ENCODE measurements around the gene BTNL8.
A peak's percentile ranks its signal among the peaks of the same experiment; 100 is the strongest.

Gene BTNL8

GRCh38 chr5:180910182-180910581 lies 11.2 kb downstream of the BTNL8 start:
- Mint-ChIP-seq H3K4me3 (peak overlapping the region in 1 of 2 donors; percentile 44), H3K4me1 (peaks cover 34% of the 10 kb centered on the region), H3K27ac (no peak overlapping the region), H3K9me3 (no peaks in the 10 kb centered on the region), H3K27me3 (peaks cover 21% of the 10 kb centered on the region)
- ATAC-seq (no peak), DNase-seq (no peak)

GRCh38 chr5:180910735-180911134 lies 11.8 kb downstream of the BTNL8 start:
- peak overlapping the region in 1 of 2 donors; percentile 7 for H3K27ac Mint-ChIP-seq
- peaks cover 21% of the 10 kb centered on the region for H3K27me3 Mint-ChIP-seq
- no peak for ATAC-seq
- H3K4me1 Mint-ChIP-seq, result peaks cover 34% of the 10 kb centered on the region
- no peak for DNase-seq
- peak overlapping the region in 1 of 2 donors; percentile 9 for H3K4me3 Mint-ChIP-seq
- H3K9me3 Mint-ChIP-seq, result no peaks in the 10 kb centered on the region

- Mint-ChIP-seq H3K27ac (no peak overlapping the region), H3K27me3 (peaks cover 19% of the 10 kb centered on the region), H3K4me3 (no peak overlapping the region), H3K9me3 (no peaks in the 10 kb centered on the region), H3K4me1 (peaks cover 19% of the 10 kb centered on the region)
- DNase-seq (no peak), ATAC-seq (no peak)
Observed at GRCh38 chr5:180914646-180915045, 15.7 kb downstream of the BTNL8 start.

GRCh38 chr5:180915924-180916323 lies 17.0 kb downstream of the BTNL8 start:
- DNase-seq, result no peak
- H3K27me3 Mint-ChIP-seq, result peaks cover 16% of the 10 kb centered on the region

GRCh38 chr5:180918380-180918779 lies 19.4 kb downstream of the BTNL8 start:
- peaks cover 16% of the 10 kb centered on the region for H3K27me3 Mint-ChIP-seq
- peaks cover 10 to 14% of the 10 kb centered on the region in 2 donors for H3K9me3 Mint-ChIP-seq
- ATAC-seq (no peak), DNase-seq (no peak)
- H3K4me1 Mint-ChIP-seq, result no peaks in the 10 kb centered on the region
- H3K4me3 Mint-ChIP-seq, result no peak overlapping the region
- H3K27ac Mint-ChIP-seq, result no peak overlapping the region

More at GRCh38 chr5:180915924-180916323, 17.0 kb downstream of the BTNL8 start:
- Mint-ChIP-seq H3K4me3 (no peak overlapping the region), H3K27ac (no peak overlapping the region), H3K4me1 (peaks cover 6% of the 10 kb centered on the region), H3K9me3 (no peaks in the 10 kb centered on the region)
- ATAC-seq, result no peak

- Mint-ChIP-seq H3K4me3 (no peak overlapping the region), H3K27me3 (peaks cover 27% of the 10 kb centered on the region), H3K27ac (no peak overlapping the region), H3K9me3 (peaks cover 15 to 27% of the 10 kb centered on the region in 2 donors), H3K4me1 (no peaks in the 10 kb centered on the region)
- no peak for DNase-seq
- ATAC-seq, result no peak
Observed at GRCh38 chr5:180920710-180921109, 21.8 kb downstream of the BTNL8 start.

- Mint-ChIP-seq H3K9me3 (peaks cover 15 to 35% of the 10 kb centered on the region in 2 donors), H3K27ac (no peak overlapping the region), H3K4me3 (no peak overlapping the region), H3K27me3 (peaks cover 45% of the 10 kb centered on the region), H3K4me1 (no peaks in the 10 kb centered on the region)
- DNase-seq, result no peak
- no peak for ATAC-seq
Observed at GRCh38 chr5:180922932-180923331, 24.0 kb downstream of the BTNL8 start.

GRCh38 chr5:180932660-180933059 lies 33.7 kb downstream of the BTNL8 start:
- no peak overlapping the region for H3K4me3 Mint-ChIP-seq
- H3K9me3 Mint-ChIP-seq, result peaks cover 11 to 19% of the 10 kb centered on the region in 2 donors
- ATAC-seq (no peak), DNase-seq (no peak)
- H3K27ac Mint-ChIP-seq, result no peak overlapping the region
- peaks cover 52% of the 10 kb centered on the region for H3K27me3 Mint-ChIP-seq
- no peaks in the 10 kb centered on the region for H3K4me1 Mint-ChIP-seq

GRCh38 chr5:180935203-180935602 lies 36.2 kb downstream of the BTNL8 start:
- H3K4me1 Mint-ChIP-seq, result no peaks in the 10 kb centered on the region
- DNase-seq, result no peak
- H3K9me3 Mint-ChIP-seq, result peaks cover 17 to 24% of the 10 kb centered on the region in 2 donors
- H3K27me3 Mint-ChIP-seq, result peaks cover 37% of the 10 kb centered on the region
- no peak for ATAC-seq
- no peak overlapping the region for H3K27ac Mint-ChIP-seq
- H3K4me3 Mint-ChIP-seq, result no peak overlapping the region

- ATAC-seq (no peak), DNase-seq (no peak)
- Mint-ChIP-seq H3K4me3 (no peak overlapping the region), H3K27ac (no peak overlapping the region), H3K27me3 (peaks cover 56% of the 10 kb centered on the region), H3K9me3 (peaks cover 17 to 24% of the 10 kb centered on the region in 2 donors), H3K4me1 (no peaks in the 10 kb centered on the region)
Observed at GRCh38 chr5:180938294-180938693, 39.3 kb downstream of the BTNL8 start.

- Mint-ChIP-seq H3K27me3 (no peaks in the 10 kb centered on the region), H3K4me3 (no peak overlapping the region), H3K27ac (no peak overlapping the region), H3K4me1 (peaks cover 17% of the 10 kb centered on the region), H3K9me3 (no peaks in the 10 kb centered on the region)
- ATAC-seq (no peak), DNase-seq (no peak)
Observed at GRCh38 chr5:180950291-180950949, 51.5 kb downstream of the BTNL8 start.

- peaks cover 36% of the 10 kb centered on the region for H3K4me1 Mint-ChIP-seq
- ATAC-seq (no peak), DNase-seq (no peak)
- peak overlapping the region in 1 of 2 donors; percentile 41 for H3K4me3 Mint-ChIP-seq
- H3K9me3 Mint-ChIP-seq, result no peaks in the 10 kb centered on the region
- no peaks in the 10 kb centered on the region for H3K27me3 Mint-ChIP-seq
- no peak overlapping the region for H3K27ac Mint-ChIP-seq
Observed at GRCh38 chr5:180959661-180960060, 60.7 kb downstream of the BTNL8 start.

GRCh38 chr5:180960209-180960608 lies 61.2 kb downstream of the BTNL8 start:
- ATAC-seq (no peak), DNase-seq (no peak)
- H3K27me3 Mint-ChIP-seq, result no peaks in the 10 kb centered on the region
- H3K27ac Mint-ChIP-seq, result no peak overlapping the region
- peaks cover 33% of the 10 kb centered on the region for H3K4me1 Mint-ChIP-seq
- H3K9me3 Mint-ChIP-seq, result no peaks in the 10 kb centered on the region
- peak overlapping the region in 1 of 2 donors; percentile 41 for H3K4me3 Mint-ChIP-seq

- Mint-ChIP-seq H3K27ac (no peak overlapping the region), H3K4me1 (no peaks in the 10 kb centered on the region), H3K27me3 (no peaks in the 10 kb centered on the region), H3K9me3 (no peaks in the 10 kb centered on the region), H3K4me3 (no peak overlapping the region)
- no peak for DNase-seq
- ATAC-seq, result no peak
Observed at GRCh38 chr5:180969406-180969805, 70.4 kb downstream of the BTNL8 start.

GRCh38 chr5:180970336-180970735 lies 71.4 kb downstream of the BTNL8 start:
- H3K27me3 Mint-ChIP-seq, result no peaks in the 10 kb centered on the region

GRCh38 chr5:180970875-180971274 lies 71.9 kb downstream of the BTNL8 start:
- no peak overlapping the region for H3K4me3 Mint-ChIP-seq
- H3K27me3 Mint-ChIP-seq, result no peaks in the 10 kb centered on the region
- no peak for DNase-seq
- H3K9me3 Mint-ChIP-seq, result no peaks in the 10 kb centered on the region
- H3K4me1 Mint-ChIP-seq, result peaks cover 11% of the 10 kb centered on the region
- no peak overlapping the region for H3K27ac Mint-ChIP-seq
- ATAC-seq, result no peak

More at GRCh38 chr5:180970336-180970735, 71.4 kb downstream of the BTNL8 start:
- no peak for DNase-seq
- no peaks in the 10 kb centered on the region for H3K9me3 Mint-ChIP-seq
- no peak overlapping the region for H3K4me3 Mint-ChIP-seq
- H3K27ac Mint-ChIP-seq, result no peak overlapping the region
- no peak for ATAC-seq
- H3K4me1 Mint-ChIP-seq, result peaks cover 6% of the 10 kb centered on the region
